ENCODE data around the gene PPP6R2. TPM values are rescaled to one million over a fixed set of nuclear protein-coding genes. Genes with fewer than 3 reads are reported as not detected.

The PPP6R2 gene
- total RNA-seq, 1 experiment from 2014 or later: 42.6 TPM

- no peaks in the 10 kb centered on the region for H3K27me3 Mint-ChIP-seq (ENCODE audit: low read depth)
- no CpG with 5 or more reads among the region's 5 CpGs for WGBS (ENCODE audit: extremely low coverage, insufficient read length, low lambda C conversion rate)
Observed at GRCh38 chr22:50452649-50453048, 109.5 kb downstream of the PPP6R2 start.

More at GRCh38 chr22:50452649-50453048, 109.5 kb downstream of the PPP6R2 start:
- H3T11ph ChIP-seq (ENCODE audit: low read length): no peak overlapping the region
- H3K4ac ChIP-seq (ENCODE audit: low read depth, low read length): no peak overlapping the region
- H4K8ac ChIP-seq (replicated peaks; ENCODE audit: insufficient read length, low read depth, low read length): no peak overlapping the region
- H2BK20ac ChIP-seq (ENCODE audit: low read depth, low read length, poor library complexity, severe bottlenecking): no peak overlapping the region
- H3K9me3 Mint-ChIP-seq: no peaks in the 10 kb centered on the region; a peak in 1 of 5 replicates
- peaks cover 5% of the 10 kb centered on the region for H4K20me1 ChIP-seq (ENCODE audit: control insufficient read depth, insufficient read depth, insufficient read length)
- H3K4me2 ChIP-seq (ENCODE audit: insufficient read depth, insufficient read length, low read length): no peak overlapping the region
- no peak overlapping the region for H3K18ac ChIP-seq (ENCODE audit: insufficient read length, low read depth, low read length)
- H2AK5ac ChIP-seq (ENCODE audit: insufficient read length, low read length): no peak overlapping the region
- no peak overlapping the region for H3K9ac ChIP-seq (ENCODE audit: extremely low read depth, insufficient read length, low read length)
- no peak for TF ChIP-seq CTCF (conservative IDR thresholded peaks at IDR 0.05)
- no peak overlapping the region for H3K14ac ChIP-seq (ENCODE audit: insufficient read depth, low read length)
- H3K4me1 ChIP-seq (ENCODE audit: insufficient read depth, low read length): no peaks in the 10 kb centered on the region
- no peak overlapping the region for H3K27ac Mint-ChIP-seq
- H2BK5ac ChIP-seq (ENCODE audit: insufficient read length, low read length): no peak overlapping the region
- H3K9me3 ChIP-seq (ENCODE audit: control insufficient read depth, low read depth, low read length): no peaks in the 10 kb centered on the region
- H3K23me2 ChIP-seq (ENCODE audit: insufficient read length, low read depth, low read length, poor library complexity, severe bottlenecking): no peaks in the 10 kb centered on the region
- no peak overlapping the region for H3K4me3 Mint-ChIP-seq
- no peaks in the 10 kb centered on the region for H3K79me2 ChIP-seq (ENCODE audit: insufficient read depth, low read length)
- H3K79me1 ChIP-seq (ENCODE audit: insufficient read depth, low read depth, low read length, poor library complexity, severe bottlenecking): no peaks in the 10 kb centered on the region
- no peak overlapping the region for H3K27ac ChIP-seq (ENCODE audit: insufficient read length, low read depth, low read length)
- no peaks in the 10 kb centered on the region for H3K27me3 ChIP-seq (ENCODE audit: insufficient read depth, low read length)
- H3K23ac ChIP-seq (ENCODE audit: insufficient read length, low read depth, low read length): no peak overlapping the region
- H3K56ac ChIP-seq (ENCODE audit: insufficient read length, low read depth, low read length): no peak overlapping the region
- H2BK12ac ChIP-seq (ENCODE audit: insufficient read length, low read depth, low read length): no peak overlapping the region
- H2BK15ac ChIP-seq (ENCODE audit: low read depth, low read length): no peak overlapping the region
- H4K5ac ChIP-seq (ENCODE audit: insufficient read length, low read depth, low read length): no peak overlapping the region
- H3K4me1 Mint-ChIP-seq: no peaks in the 10 kb centered on the region
- H3K36me3 Mint-ChIP-seq (ENCODE audit: insufficient read depth in 1 of 3, low read depth in 3 of 3): peaks cover 24 to 71% (median 70%) of the 10 kb centered on the region in 3 experiments; a peak in 6 of 7 replicates
- no peak overlapping the region for H2BK120ac ChIP-seq (ENCODE audit: low read depth, low read length, poor library complexity, severe bottlenecking)
- no peak overlapping the region for H4K91ac ChIP-seq (ENCODE audit: insufficient read length, low read depth, low read length)
- no peak overlapping the region for H2AFZ ChIP-seq (ENCODE audit: low read length)
- DNase-seq: no peak

Measured in H9 (cell line).